ENCODE data around the gene CEMIP.

The CEMIP gene

GRCh38 chr15:80979538-80980200 lies 200.5 kb downstream of the CEMIP start:
- no peak for DNase-seq (ENCODE audit: low read depth in 2 of 2)

GRCh38 chr15:80982205-80982604 lies 203.0 kb downstream of the CEMIP start:
- no peak for DNase-seq (ENCODE audit: low read depth in 2 of 2)

- no peak for DNase-seq (ENCODE audit: low read depth in 2 of 2)
These were observed 203.7 kb downstream of the CEMIP start for GRCh38 chr15:80982839-80983238.

GRCh38 chr15:80984856-80985255 lies 205.7 kb downstream of the CEMIP start:
- no peak for DNase-seq (ENCODE audit: low read depth in 2 of 2)

GRCh38 chr15:80985981-80986380 lies 206.8 kb downstream of the CEMIP start:
- DNase-seq (ENCODE audit: low read depth in 2 of 2) = no peak

- no peak for DNase-seq (ENCODE audit: low read depth in 2 of 2)
These were observed 207.3 kb downstream of the CEMIP start for GRCh38 chr15:80986487-80986886.

GRCh38 chr15:80988148-80988796 lies 209.1 kb downstream of the CEMIP start:
- DNase-seq (ENCODE audit: low read depth in 2 of 2) = no peak

GRCh38 chr15:80989081-80989517 lies 209.9 kb downstream of the CEMIP start:
- DNase-seq (ENCODE audit: low read depth in 2 of 2) = no peak

GRCh38 chr15:80989518-80990478 lies 210.6 kb downstream of the CEMIP start, which contains the start of gene MESD:
TSS of gene MESD (minus strand) at chr15:80989819. CDS start at chr15:80989791, 28 bp downstream.
- DNase-seq (ENCODE audit: low read depth in 2 of 2) = peak; percentile 98 to 99

GRCh38 chr15:80990955-80991354 lies 211.8 kb downstream of the CEMIP start:
- no peak for DNase-seq (ENCODE audit: low read depth in 2 of 2)

GRCh38 chr15:80991421-80991820 lies 212.3 kb downstream of the CEMIP start:
- no peak for DNase-seq (ENCODE audit: low read depth in 2 of 2)

GRCh38 chr15:80992006-80992405 lies 212.8 kb downstream of the CEMIP start:
- DNase-seq (ENCODE audit: low read depth in 2 of 2) = no peak

GRCh38 chr15:80992441-80992840 lies 213.3 kb downstream of the CEMIP start:
- no peak for DNase-seq (ENCODE audit: low read depth in 2 of 2)

GRCh38 chr15:80996247-80996646 lies 217.1 kb downstream of the CEMIP start:
- no peak for DNase-seq (ENCODE audit: low read depth in 2 of 2)

- DNase-seq (ENCODE audit: low read depth in 2 of 2) = no peak
These were observed 218.5 kb downstream of the CEMIP start for GRCh38 chr15:80997692-80998091.

GRCh38 chr15:80998251-80998650 lies 219.1 kb downstream of the CEMIP start:
- DNase-seq (ENCODE audit: low read depth in 2 of 2) = no peak

GRCh38 chr15:80999623-81000036 lies 220.5 kb downstream of the CEMIP start:
- peak; percentile 44 to 54 for DNase-seq (ENCODE audit: low read depth in 2 of 2)

GRCh38 chr15:81000144-81000623 lies 221.0 kb downstream of the CEMIP start:
- no peak for DNase-seq (ENCODE audit: low read depth in 2 of 2)

GRCh38 chr15:81000624-81001151 lies 221.5 kb downstream of the CEMIP start, which contains the start of gene TLNRD1:
TSS of gene TLNRD1 (plus strand) at chr15:81000923. CDS start at chr15:81002272, 1,349 bp downstream.
- DNase-seq (ENCODE audit: low read depth in 2 of 2) = peak; percentile 75 to 76

Data from stimulated activated CD8-positive, alpha-beta memory T cell treated with anti-CD3 and anti-CD28 coated beads, Interleukin-2, amount 100 ng/mL, for 48 hours (primary cell).